Lower leg skin (tissue), 3 donors: ENCODE results near the gene ARX.

Experiments
- POLR2A ChIP-seq, 2 donors: fragments of 450-650 bp; IDR thresholded peaks; one replicate each; pipeline ENCODE4 v1.6.1; 2016 to 2017; ENCODE audit warnings: antibody characterized with exemption in 2 of 2, mild to moderate bottlenecking in 1 of 2, moderate library complexity in 1 of 2
- TF ChIP-seq, protein P1 (sequence below), 3 donors: fragments of 450-650 bp; IDR thresholded peaks; one replicate each; pipeline ENCODE4 v1.5.1; 2016; ENCODE audit warnings: antibody characterized with exemption in 3 of 3, mild to moderate bottlenecking in 3 of 3, moderate library complexity in 2 of 3

DNA sequence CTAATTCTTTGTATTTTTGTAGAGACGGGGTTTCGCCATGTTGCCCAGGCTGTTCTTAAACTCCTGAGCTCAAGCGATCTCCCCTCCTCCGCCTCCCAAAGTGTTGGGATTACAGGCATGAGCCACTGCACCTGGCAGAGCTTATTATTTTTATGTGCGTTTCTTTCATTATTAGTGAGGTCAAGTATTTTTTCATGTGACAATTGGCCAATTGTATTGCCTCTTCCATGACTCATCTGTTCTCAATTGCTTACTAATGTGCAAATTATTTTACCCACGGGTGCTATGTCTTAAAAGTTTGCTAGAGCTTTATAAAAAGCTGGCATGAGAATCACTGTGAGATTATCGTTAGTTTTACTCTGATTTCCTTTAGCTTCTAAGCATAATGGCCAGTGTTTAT, 13.0 kb upstream of the ARX start:
- TF ChIP-seq, protein P1, sequence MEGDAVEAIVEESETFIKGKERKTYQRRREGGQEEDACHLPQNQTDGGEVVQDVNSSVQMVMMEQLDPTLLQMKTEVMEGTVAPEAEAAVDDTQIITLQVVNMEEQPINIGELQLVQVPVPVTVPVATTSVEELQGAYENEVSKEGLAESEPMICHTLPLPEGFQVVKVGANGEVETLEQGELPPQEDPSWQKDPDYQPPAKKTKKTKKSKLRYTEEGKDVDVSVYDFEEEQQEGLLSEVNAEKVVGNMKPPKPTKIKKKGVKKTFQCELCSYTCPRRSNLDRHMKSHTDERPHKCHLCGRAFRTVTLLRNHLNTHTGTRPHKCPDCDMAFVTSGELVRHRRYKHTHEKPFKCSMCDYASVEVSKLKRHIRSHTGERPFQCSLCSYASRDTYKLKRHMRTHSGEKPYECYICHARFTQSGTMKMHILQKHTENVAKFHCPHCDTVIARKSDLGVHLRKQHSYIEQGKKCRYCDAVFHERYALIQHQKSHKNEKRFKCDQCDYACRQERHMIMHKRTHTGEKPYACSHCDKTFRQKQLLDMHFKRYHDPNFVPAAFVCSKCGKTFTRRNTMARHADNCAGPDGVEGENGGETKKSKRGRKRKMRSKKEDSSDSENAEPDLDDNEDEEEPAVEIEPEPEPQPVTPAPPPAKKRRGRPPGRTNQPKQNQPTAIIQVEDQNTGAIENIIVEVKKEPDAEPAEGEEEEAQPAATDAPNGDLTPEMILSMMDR (IDR thresholded peaks at IDR 0.05) = no peak
- TF ChIP-seq POLR2A (IDR thresholded peaks at IDR 0.05) = no peak
